Pancreas (tissue), 10 donors: ENCODE measurements around the gene DIP2C. TPM values are rescaled to one million over a fixed set of nuclear protein-coding genes. Genes with fewer than 3 reads are reported as not detected.

Source experiments
- ATAC-seq, 4 donors: fragments of 200-7000 bp; cut with Tn5 transposase; one replicate each; pipeline versions ENCODE4 v1.8.0 to v1.9.1; 2020; ENCODE audit warnings: mild to moderate bottlenecking in 4 of 4, moderate library complexity in 4 of 4
- DNase-seq, 6 donors: peaks; one replicate each; pipeline ENCODE4 v3.0.0-alpha.2; 2020
- FAIRE-seq: peaks from 2 replicates; lab custom pipeline; 2012; peaks lifted over from hg19 to GRCh38; lab: Jason Lieb, UNC
- H3K27ac ChIP-seq, 4 donors: fragments of 200-600 bp; sonication (generic); 1 replicate in 3 of 4; 2 replicates in 1 of 4; pipeline versions ENCODE4 v1.5.0 to v1.8.0; 2020
- H3K27me3 ChIP-seq, 4 donors: fragments of 200-600 bp; one replicate each; pipeline ENCODE4 v1.8.0; 2021
- H3K36me3 ChIP-seq, 3 donors: fragments of 200-600 bp; sonication (generic) in 1 of 3; one replicate each; pipeline versions ENCODE4 v1.5.0 to v1.8.0; 2020 to 2021
- H3K4me1 ChIP-seq, 3 donors: fragments of 200-600 bp; one replicate each; pipeline ENCODE4 v1.8.0; 2021
- H3K4me3 ChIP-seq, 4 donors: fragments of 200-600 bp; sonication (generic) in 2 of 4; one replicate each; pipeline versions ENCODE4 v1.5.0 to v1.8.0; 2020 to 2021
- H3K9me3 ChIP-seq, 4 donors: fragments of 200-600 bp; one replicate each; pipeline ENCODE4 v1.8.0; 2021
- WGBS, 2 donors: extraction: QIAGEN DNeasy Blood & Tissue Kit; methylation state at CpG; one replicate each; pipeline ENCODE4 v1.1.7; 2013; 5-methylcytosine and 5-hydroxymethylcytosine counted together
- intact Hi-C, 3 donors: fragments of 100-400 bp; cut with DNase I; formaldehyde crosslinking; loops; one replicate each; pipeline versions ENCODE4 v1.11.1 to v1.14.2; 2022
- polyA plus RNA-seq, 2 donors: library from polyadenylated mRNA; stranded (reverse); fragments of 200-250 nt; gene quantifications; one replicate each; pipeline ENCODE4 v1.2.3, GENCODE V29; 2013
- total RNA-seq, 6 donors: library from RNA; stranded (reverse); fragmentation: NEBNext Ultra II Directional in 4 of 6; extraction: Animal tissue kit (Norgen Biotek cat#: 25700) in 4 of 6; gene quantifications; one replicate each; pipeline versions ENCODE4 v1.2.1 to v1.2.4, GENCODE V29; 2021 to 2023
- TF ChIP-seq, protein P1 (sequence below), 4 donors: fragments of 200-600 bp; sonication (generic) in 3 of 4; IDR thresholded peaks; one replicate each; pipeline versions ENCODE4 v1.5.0 to v1.8.0; 2021; ENCODE audit warnings: antibody characterized with exemption in 4 of 4
- donor health status: healthy with polysubstance abuse.
- donor health status: DM: no; HTN: no; CAD: no; lungs with moderate emphysema.
- donor health status: DM: no; HTN: no; CAD: no.
- donor health status: control.
- donor health status: control.
- donor health status: Bipolar disorder and iron deficiency.
- donor health status: DM: yes; HTN: yes; CAD: no.
- donor health status: DM: no; HTN: no; CAD: no.
- donor health status: DM: no; HTN: no; CAD: no.
- donor health status: DM: yes; HTN: yes; CAD: no.

The DIP2C gene
- total and polyA plus RNA-seq, 8 donors = 4.3 to 11.8 (median 7.3) TPM

DNA sequence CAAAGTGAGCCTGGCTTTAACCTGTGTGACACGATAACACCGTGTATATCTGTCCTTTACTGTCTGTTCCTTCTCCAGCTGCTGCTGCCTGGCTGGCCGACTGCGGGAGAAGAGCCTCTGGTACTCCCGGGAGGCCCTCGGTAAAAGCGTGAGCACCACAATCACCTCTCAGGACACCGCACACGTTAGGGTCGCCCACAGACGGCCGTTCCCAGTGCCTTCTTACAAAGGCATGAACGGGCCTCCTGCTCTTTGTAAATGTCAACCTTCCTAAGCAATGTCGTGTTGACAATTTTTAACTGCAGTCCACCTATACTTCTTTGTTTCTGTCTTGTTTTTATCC is 177.6 kb downstream of the DIP2C start:
- Histone ChIP-seq H3K36me3 (no peaks in the 10 kb centered on the region), H3K27me3 (no peaks in the 10 kb centered on the region), H3K4me3 (no peak overlapping the region), H3K4me1 (peaks cover 0 to 11% (median 5%) of the 10 kb centered on the region in 3 donors), H3K27ac (peak overlapping the region in 1 of 4 donors; percentile 31), H3K9me3 (no peaks in the 10 kb centered on the region)
- FAIRE-seq = no peak
- no peak for ATAC-seq
- TF ChIP-seq, protein P1, sequence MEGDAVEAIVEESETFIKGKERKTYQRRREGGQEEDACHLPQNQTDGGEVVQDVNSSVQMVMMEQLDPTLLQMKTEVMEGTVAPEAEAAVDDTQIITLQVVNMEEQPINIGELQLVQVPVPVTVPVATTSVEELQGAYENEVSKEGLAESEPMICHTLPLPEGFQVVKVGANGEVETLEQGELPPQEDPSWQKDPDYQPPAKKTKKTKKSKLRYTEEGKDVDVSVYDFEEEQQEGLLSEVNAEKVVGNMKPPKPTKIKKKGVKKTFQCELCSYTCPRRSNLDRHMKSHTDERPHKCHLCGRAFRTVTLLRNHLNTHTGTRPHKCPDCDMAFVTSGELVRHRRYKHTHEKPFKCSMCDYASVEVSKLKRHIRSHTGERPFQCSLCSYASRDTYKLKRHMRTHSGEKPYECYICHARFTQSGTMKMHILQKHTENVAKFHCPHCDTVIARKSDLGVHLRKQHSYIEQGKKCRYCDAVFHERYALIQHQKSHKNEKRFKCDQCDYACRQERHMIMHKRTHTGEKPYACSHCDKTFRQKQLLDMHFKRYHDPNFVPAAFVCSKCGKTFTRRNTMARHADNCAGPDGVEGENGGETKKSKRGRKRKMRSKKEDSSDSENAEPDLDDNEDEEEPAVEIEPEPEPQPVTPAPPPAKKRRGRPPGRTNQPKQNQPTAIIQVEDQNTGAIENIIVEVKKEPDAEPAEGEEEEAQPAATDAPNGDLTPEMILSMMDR (IDR thresholded peaks at IDR 0.05) = no peak
- 81 to 82% methylated on average over 14 of the region's 14 CpGs for WGBS, 2 donors
- peak in 2 of 6 donors; percentile 17 to 50 for DNase-seq
- intact Hi-C loops = loop anchor here in 2 of 3 donors (5.0 to 10.0 kb wide), 3 partner anchors 153 to 280 kb away; no protein-coding TSS in a partner anchor

DNA sequence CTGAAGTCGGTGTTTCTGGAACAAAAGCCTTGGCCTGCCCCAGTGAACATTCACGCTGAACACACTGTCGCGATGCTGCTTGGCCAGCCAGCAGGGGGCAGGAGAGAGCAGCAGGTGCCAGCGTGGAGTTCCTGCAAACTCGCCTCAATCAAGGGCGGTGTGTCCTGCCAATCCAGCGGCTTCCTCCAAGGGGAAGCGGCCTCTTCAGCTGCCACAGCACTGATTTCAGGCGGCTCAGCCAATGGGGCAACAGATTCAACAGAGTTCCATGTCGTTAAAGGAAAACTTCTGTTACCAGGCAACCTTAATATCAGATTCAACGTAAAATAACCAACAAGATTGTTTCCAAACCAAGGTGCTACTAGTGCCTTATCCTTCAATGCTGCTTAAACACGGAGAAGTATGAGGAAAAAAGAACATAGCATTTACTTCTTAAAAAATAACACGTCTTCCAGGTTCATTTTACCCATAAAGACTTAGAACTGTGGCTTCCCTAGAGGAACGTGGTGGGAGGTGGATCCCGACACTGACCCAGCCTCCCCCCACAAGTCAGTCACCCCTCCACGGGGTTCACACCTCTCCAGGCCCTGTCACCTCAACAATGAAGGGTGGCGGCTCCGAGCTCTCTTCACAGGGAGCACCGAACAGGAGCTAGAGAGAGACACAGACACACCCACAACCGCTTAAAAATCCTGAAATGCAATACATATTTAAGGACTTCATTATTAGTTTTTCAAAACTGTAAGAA is 178.2 kb downstream of the DIP2C start:
- TF ChIP-seq, protein P1 (IDR thresholded peaks at IDR 0.05) = peak; percentile 83 to 98 (median 96)
- Histone ChIP-seq H3K27me3 (no peaks in the 10 kb centered on the region), H3K27ac (peak overlapping the region in 2 of 4 donors; percentile 31 to 33), H3K4me3 (no peak overlapping the region), H3K4me1 (peaks cover 0 to 11% (median 5%) of the 10 kb centered on the region in 3 donors), H3K9me3 (no peaks in the 10 kb centered on the region), H3K36me3 (no peaks in the 10 kb centered on the region)
- WGBS, 2 donors = 27 to 30% methylated on average over 21 of the region's 21 CpGs
- peak; percentile 80 to 87 (median 84) for ATAC-seq
- intact Hi-C loops = loop anchor here in 2 of 3 donors (5.0 to 10.0 kb wide), 3 partner anchors 154 to 281 kb away; no protein-coding TSS in a partner anchor
- peak; percentile 90 for FAIRE-seq
- peak; percentile 86 to 100 (median 94) for DNase-seq

DNA sequence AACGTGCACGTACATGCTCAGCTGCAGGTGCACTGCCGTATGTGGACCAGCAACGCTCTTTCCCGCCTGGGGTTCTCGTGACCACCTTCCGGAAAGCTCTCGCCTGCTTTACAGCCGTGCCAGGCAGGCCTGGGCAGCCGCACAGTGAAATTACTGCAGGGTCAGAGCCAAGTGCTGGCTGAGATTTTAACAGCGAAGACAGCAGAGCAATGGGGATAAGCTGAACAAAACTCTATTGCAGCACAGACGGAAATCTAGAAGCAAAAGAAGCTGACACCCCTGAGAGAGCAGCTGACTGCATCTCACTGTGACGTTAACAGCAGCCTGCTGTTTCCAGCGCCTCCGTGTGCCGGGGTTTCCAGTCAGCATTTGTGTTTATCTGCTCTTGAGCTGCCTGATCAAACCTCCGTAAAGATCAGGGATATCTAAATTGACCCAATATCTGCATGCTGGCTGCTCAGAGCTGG is 179.0 kb downstream of the DIP2C start:
- intact Hi-C loops = loop anchor here in 2 of 3 donors (5.0 to 10.0 kb wide), 3 partner anchors 154 to 282 kb away; no protein-coding TSS in a partner anchor
- Histone ChIP-seq H3K4me3 (no peak overlapping the region), H3K27ac (no peak overlapping the region), H3K27me3 (no peaks in the 10 kb centered on the region), H3K4me1 (peaks cover 0 to 11% (median 5%) of the 10 kb centered on the region in 3 donors), H3K36me3 (no peaks in the 10 kb centered on the region), H3K9me3 (no peaks in the 10 kb centered on the region)
- ATAC-seq (peak in 1 of 4 donors; percentile 5), DNase-seq (peak in 2 of 6 donors; percentile 47 to 52), FAIRE-seq (no peak)
- 78 to 79% methylated on average over 17 of the region's 17 CpGs for WGBS, 2 donors
- TF ChIP-seq, protein P1 (IDR thresholded peaks at IDR 0.05) = no peak

DNA sequence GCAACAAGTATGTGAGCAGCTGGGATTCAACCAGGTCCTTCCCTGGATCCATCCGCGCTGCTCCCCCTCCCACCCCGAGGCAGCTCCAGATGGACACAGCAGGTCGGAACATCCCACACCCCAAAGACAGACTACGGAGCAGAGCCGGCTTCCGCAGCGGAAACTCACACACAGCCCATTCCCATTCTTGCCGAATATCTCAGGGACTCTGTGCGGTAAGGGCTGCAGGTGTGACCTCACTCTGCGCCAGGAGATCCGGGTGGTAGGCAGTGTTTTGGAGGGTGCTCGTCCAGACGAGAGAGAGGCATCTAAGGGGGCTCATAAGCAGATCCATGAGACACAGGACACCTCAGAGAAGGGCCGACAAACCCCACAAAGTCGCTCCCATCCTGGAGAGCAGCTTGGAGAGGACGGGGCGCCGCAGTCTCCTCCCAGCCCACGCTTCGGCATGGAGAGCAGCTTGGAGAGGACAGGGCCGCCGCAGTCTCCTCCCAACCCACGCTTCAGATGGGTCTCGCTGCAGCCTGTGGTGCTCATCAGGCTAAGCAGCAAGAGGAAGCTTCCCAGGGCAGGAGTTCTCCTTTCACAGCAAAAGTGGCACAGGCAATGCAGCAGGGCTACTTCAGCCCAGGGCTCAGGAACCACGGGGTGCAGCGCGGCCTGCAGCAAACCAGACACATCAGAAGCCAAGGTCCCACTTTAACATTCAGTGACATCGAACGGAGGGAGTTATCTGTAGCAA is 179.9 kb downstream of the DIP2C start:
- no peaks in the 10 kb centered on the region for H3K27me3 ChIP-seq
- TF ChIP-seq, protein P1 (IDR thresholded peaks at IDR 0.05) = no peak
- no peak overlapping the region for H3K4me3 ChIP-seq
- ATAC-seq (no peak), DNase-seq (peak in 2 of 6 donors; percentile 36 to 45), FAIRE-seq (no peak)
- H3K9me3 ChIP-seq = no peaks in the 10 kb centered on the region
- H3K4me1 ChIP-seq = peaks cover 0 to 8% (median 0%) of the 10 kb centered on the region in 3 donors
- no peak overlapping the region for H3K27ac ChIP-seq
- WGBS, 2 donors = 91 to 94% methylated on average over 30 of the region's 30 CpGs
- no peaks in the 10 kb centered on the region for H3K36me3 ChIP-seq
- intact Hi-C loops = loop anchor here in 2 of 3 donors (5.0 to 10.0 kb wide), 4 partner anchors 155 to 283 kb away; no protein-coding TSS in a partner anchor
